OCI-LY1 (cell line): ENCODE measurements around the gene AMER2.

Source experiments
- H2AFZ ChIP-seq: fragments of 200-600 bp; sonication (generic), shearing (Covaris generic); 2 replicates; pipeline ENCODE4 v1.6.0; 2014; ENCODE audit warnings: antibody characterized with exemption, mild to moderate bottlenecking, low read length
- H3F3A ChIP-seq: fragments of 200-600 bp; sonication (generic), shearing (Covaris generic); 2 replicates; pipeline ENCODE4 v1.6.0; 2014; ENCODE audit warnings: mild to moderate bottlenecking, antibody characterized with exemption, low read length, moderate library complexity; ENCODE audit not compliant: insufficient read depth
- H3K27ac ChIP-seq: fragments of 200-600 bp; sonication (generic); 2 replicates; pipeline ENCODE4 v1.5.1; 2014; ENCODE audit warnings: low read length, mixed run types, mild to moderate bottlenecking, low read depth; ENCODE audit not compliant: poor library complexity, severe bottlenecking
- H3K27me3 ChIP-seq: fragments of 200-600 bp; sonication (generic); 2 replicates; pipeline ENCODE4 v1.6.0; 2014; ENCODE audit warnings: antibody characterized with exemption, mild to moderate bottlenecking, low read length, moderate library complexity; ENCODE audit not compliant: insufficient read depth
- H3K36me3 ChIP-seq: fragments of 200-600 bp; sonication (generic); 2 replicates; pipeline ENCODE4 v1.6.1; 2014; ENCODE audit warnings: mild to moderate bottlenecking, antibody characterized with exemption, low read length, moderate library complexity, mixed read lengths; ENCODE audit not compliant: insufficient read depth
- H3K4me1 ChIP-seq: fragments of 200-600 bp; sonication (generic); 2 replicates; pipeline ENCODE4 v1.5.1; 2014; ENCODE audit warnings: mild to moderate bottlenecking, low read length, moderate library complexity; ENCODE audit not compliant: insufficient read depth, severe bottlenecking
- H3K4me2 ChIP-seq: fragments of 200-600 bp; sonication (generic), shearing (Covaris generic); 2 replicates; pipeline ENCODE4 v1.6.1; 2014; ENCODE audit warnings: low read length
- H3K4me3 ChIP-seq: fragments of 200-600 bp; sonication (generic); 2 replicates; pipeline ENCODE4 v1.5.1; 2014; ENCODE audit warnings: low read length, low read depth, mild to moderate bottlenecking, mixed read lengths; ENCODE audit not compliant: poor library complexity, severe bottlenecking
- H3K79me2 ChIP-seq: fragments of 200-600 bp; shearing (Covaris generic); 2 replicates; pipeline ENCODE4 v1.6.1; 2016; ENCODE audit warnings: mixed run types, low read length, mixed read lengths; ENCODE audit not compliant: insufficient read depth
- H3K9ac ChIP-seq: fragments of 200-600 bp; sonication (generic), shearing (Covaris generic); 2 replicates; pipeline ENCODE4 v1.6.1; 2014; ENCODE audit warnings: mild to moderate bottlenecking, low read length, mixed read lengths
- H3K9me2 ChIP-seq: fragments of 200-600 bp; sonication (generic), shearing (Covaris generic); 2 replicates; pipeline ENCODE4 v1.6.1; 2014; ENCODE audit warnings: low read depth, mild to moderate bottlenecking, low read length, mixed read lengths
- H3K9me3 ChIP-seq: fragments of 200-600 bp; shearing (Covaris generic); 2 replicates; pipeline ENCODE4 v1.6.1; 2014; ENCODE audit warnings: low read length, mixed read lengths
- H4K20me1 ChIP-seq: fragments of 200-600 bp; sonication (generic), shearing (Covaris generic); 2 replicates; pipeline ENCODE4 v1.6.0; 2016; ENCODE audit warnings: mild to moderate bottlenecking, low read length; ENCODE audit not compliant: insufficient read depth
- EZH2 ChIP-seq: fragments of 200-600 bp; sonication (generic), shearing (Covaris generic); IDR thresholded peaks from 2 replicates; pipeline ENCODE4 v1.8.0; 2017; ENCODE audit warnings: borderline replicate concordance, mixed run types, mild to moderate bottlenecking, antibody characterized with exemption, low read length, moderate library complexity, mixed read lengths
- TF ChIP-seq, protein P1 (sequence below): fragments of 200-600 bp; sonication (generic), shearing (Covaris generic); IDR thresholded peaks from 2 replicates; pipeline ENCODE4 v1.5.1; 2017; ENCODE audit warnings: mild to moderate bottlenecking, antibody characterized with exemption, low read length, moderate library complexity, mixed read lengths

The AMER2 gene

GRCh38 chr13:25175026-25175425 lies 2.9 kb upstream of the AMER2 start:
- no peaks in the 10 kb centered on the region for H3K9me3 ChIP-seq
- H3K9me2 ChIP-seq = no peaks in the 10 kb centered on the region
- H3K4me2 ChIP-seq = no peak overlapping the region
- no peak overlapping the region for H2AFZ ChIP-seq
- no peaks in the 10 kb centered on the region for H4K20me1 ChIP-seq
- peaks cover 4% of the 10 kb centered on the region; the same call in 1 of the 2 replicates for H3K27me3 ChIP-seq
- no peaks in the 10 kb centered on the region for H3K4me1 ChIP-seq
- no peak overlapping the region for H3K27ac ChIP-seq
- H3F3A ChIP-seq = no peaks in the 10 kb centered on the region
- H3K79me2 ChIP-seq = no peaks in the 10 kb centered on the region
- no peak overlapping the region for H3K9ac ChIP-seq
- TF ChIP-seq EZH2 = no peak
- TF ChIP-seq, protein P1, sequence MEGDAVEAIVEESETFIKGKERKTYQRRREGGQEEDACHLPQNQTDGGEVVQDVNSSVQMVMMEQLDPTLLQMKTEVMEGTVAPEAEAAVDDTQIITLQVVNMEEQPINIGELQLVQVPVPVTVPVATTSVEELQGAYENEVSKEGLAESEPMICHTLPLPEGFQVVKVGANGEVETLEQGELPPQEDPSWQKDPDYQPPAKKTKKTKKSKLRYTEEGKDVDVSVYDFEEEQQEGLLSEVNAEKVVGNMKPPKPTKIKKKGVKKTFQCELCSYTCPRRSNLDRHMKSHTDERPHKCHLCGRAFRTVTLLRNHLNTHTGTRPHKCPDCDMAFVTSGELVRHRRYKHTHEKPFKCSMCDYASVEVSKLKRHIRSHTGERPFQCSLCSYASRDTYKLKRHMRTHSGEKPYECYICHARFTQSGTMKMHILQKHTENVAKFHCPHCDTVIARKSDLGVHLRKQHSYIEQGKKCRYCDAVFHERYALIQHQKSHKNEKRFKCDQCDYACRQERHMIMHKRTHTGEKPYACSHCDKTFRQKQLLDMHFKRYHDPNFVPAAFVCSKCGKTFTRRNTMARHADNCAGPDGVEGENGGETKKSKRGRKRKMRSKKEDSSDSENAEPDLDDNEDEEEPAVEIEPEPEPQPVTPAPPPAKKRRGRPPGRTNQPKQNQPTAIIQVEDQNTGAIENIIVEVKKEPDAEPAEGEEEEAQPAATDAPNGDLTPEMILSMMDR = no peak
- no peak overlapping the region for H3K4me3 ChIP-seq
- H3K36me3 ChIP-seq = no peaks in the 10 kb centered on the region

DNA sequence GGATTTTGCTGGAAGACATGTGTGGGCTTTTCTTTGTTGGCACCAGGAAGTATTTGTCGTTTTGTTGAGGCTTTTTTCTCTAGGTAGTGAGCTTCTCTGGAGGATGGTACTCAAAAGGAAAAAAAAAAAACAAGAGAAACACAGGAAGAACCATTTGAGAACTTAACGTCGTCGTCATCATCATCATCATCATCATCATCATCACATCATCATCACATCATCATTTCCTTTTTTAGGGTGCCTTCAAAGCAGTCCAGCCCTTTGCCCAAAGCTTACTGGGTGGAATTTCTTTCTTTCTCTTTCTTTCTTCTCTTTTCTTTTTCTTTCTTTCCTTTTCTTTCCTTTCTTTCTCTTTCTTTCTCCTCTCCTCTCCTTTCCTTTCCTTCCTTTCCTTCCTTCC lies 2.2 kb upstream of the AMER2 start:
- H3K4me1 ChIP-seq = no peaks in the 10 kb centered on the region
- no peak overlapping the region for H3K27ac ChIP-seq
- H4K20me1 ChIP-seq = no peaks in the 10 kb centered on the region
- H3K4me3 ChIP-seq = no peak overlapping the region
- H2AFZ ChIP-seq = no peak overlapping the region
- no peak overlapping the region for H3K9ac ChIP-seq
- H3K4me2 ChIP-seq = no peak overlapping the region
- no peaks in the 10 kb centered on the region for H3K9me3 ChIP-seq
- TF ChIP-seq, protein P1 = no peak
- no peak for TF ChIP-seq EZH2
- H3K9me2 ChIP-seq = no peaks in the 10 kb centered on the region
- peaks cover 4% of the 10 kb centered on the region; the same call in 1 of the 2 replicates for H3K27me3 ChIP-seq
- H3K36me3 ChIP-seq = no peaks in the 10 kb centered on the region
- no peaks in the 10 kb centered on the region for H3K79me2 ChIP-seq
- H3F3A ChIP-seq = no peaks in the 10 kb centered on the region

GRCh38 chr13:25172303-25172630 lies 179 bp upstream of the AMER2 start:
- no peaks in the 10 kb centered on the region for H3K9me3 ChIP-seq
- no peaks in the 10 kb centered on the region for H3K4me1 ChIP-seq
- H3K9me2 ChIP-seq = no peaks in the 10 kb centered on the region
- H3K27ac ChIP-seq = no peak overlapping the region
- no peaks in the 10 kb centered on the region for H3F3A ChIP-seq
- H3K9ac ChIP-seq = no peak overlapping the region
- TF ChIP-seq EZH2 = no peak
- TF ChIP-seq, protein P1 = no peak
- no peak overlapping the region for H3K4me3 ChIP-seq
- no peak overlapping the region for H2AFZ ChIP-seq
- H3K27me3 ChIP-seq = no peaks in the 10 kb centered on the region; the same call in 1 of the 2 replicates
- H3K36me3 ChIP-seq = no peaks in the 10 kb centered on the region
- H3K79me2 ChIP-seq = no peaks in the 10 kb centered on the region
- H4K20me1 ChIP-seq = no peaks in the 10 kb centered on the region
- H3K4me2 ChIP-seq = no peak overlapping the region
